Measurements from ENCODE around the gene CTNNAL1.

CTNNAL1 gene

GRCh38 chr9:109028457-109028856, 15.2 kb upstream of the CTNNAL1 start:
- WGBS, 2 donors (ENCODE audit: extremely low coverage in 2 of 2, insufficient read length in 2 of 2, insufficient replicate concordance in 1 of 2), result no CpG with 5 or more reads among the region's 4 CpGs
- no peaks in the 10 kb centered on the region for H3K79me1 ChIP-seq (ENCODE audit: low read depth, low read length)
- H3K14ac ChIP-seq (ENCODE audit: low read length), result no peak overlapping the region
- H3K27ac ChIP-seq (replicated peaks; ENCODE audit: low read length), result no peak overlapping the region
- no peaks in the 10 kb centered on the region for H3K9me3 ChIP-seq (replicated peaks in 1 of 2; ENCODE audit: control insufficient read depth in 2 of 2, insufficient read depth in 1 of 2, low read depth in 1 of 2, low read length in 2 of 2)
- H2BK15ac ChIP-seq (ENCODE audit: low read length), result no peak overlapping the region
- no peak overlapping the region for H2AK5ac ChIP-seq (ENCODE audit: low read depth, low read length)
- no peak overlapping the region for H2AFZ ChIP-seq (ENCODE audit: low read length)
- H2BK5ac ChIP-seq (ENCODE audit: low read length), result no peak overlapping the region
- no peak overlapping the region for H4K91ac ChIP-seq (ENCODE audit: low read depth, low read length, poor library complexity)
- no peak for DNase-seq (ENCODE audit: low spot score)
- no peak overlapping the region for H3K9ac ChIP-seq (ENCODE audit: low read depth, low read length, poor library complexity)
- no peak overlapping the region for H3K4me2 ChIP-seq (ENCODE audit: insufficient read depth, low read length, poor library complexity, severe bottlenecking)
- no peaks in the 10 kb centered on the region for H3K27me3 ChIP-seq (ENCODE audit: control insufficient read depth in 3 of 3, insufficient read depth in 3 of 3, low read depth in 1 of 3, low read length in 3 of 3)
- H3K4me1 ChIP-seq (ENCODE audit: control insufficient read depth in 2 of 2, insufficient read depth in 1 of 2, low read depth in 1 of 2, low read length in 2 of 2), result peaks cover 0 to 15% of the 10 kb centered on the region in 2 donors
- no peak overlapping the region for H3K23ac ChIP-seq (ENCODE audit: low read depth, low read length, poor library complexity)
- no peak overlapping the region for H2BK120ac ChIP-seq (ENCODE audit: low read depth, low read length)
- no peak overlapping the region for H4K8ac ChIP-seq (ENCODE audit: low read depth, low read length)
- peaks cover 4 to 82% of the 10 kb centered on the region in 2 donors for H3K36me3 ChIP-seq (replicated peaks in 1 of 2; ENCODE audit: control insufficient read depth in 2 of 2, insufficient read depth in 2 of 2, low read length in 2 of 2)
- no peak overlapping the region for H3K4ac ChIP-seq (ENCODE audit: low read length)
- H3K4me3 ChIP-seq (ENCODE audit: low read length in 2 of 2), result no peak overlapping the region
- no peak overlapping the region for H2BK12ac ChIP-seq (ENCODE audit: low read length)
- H3K18ac ChIP-seq (ENCODE audit: low read length), result no peak overlapping the region

DNA sequence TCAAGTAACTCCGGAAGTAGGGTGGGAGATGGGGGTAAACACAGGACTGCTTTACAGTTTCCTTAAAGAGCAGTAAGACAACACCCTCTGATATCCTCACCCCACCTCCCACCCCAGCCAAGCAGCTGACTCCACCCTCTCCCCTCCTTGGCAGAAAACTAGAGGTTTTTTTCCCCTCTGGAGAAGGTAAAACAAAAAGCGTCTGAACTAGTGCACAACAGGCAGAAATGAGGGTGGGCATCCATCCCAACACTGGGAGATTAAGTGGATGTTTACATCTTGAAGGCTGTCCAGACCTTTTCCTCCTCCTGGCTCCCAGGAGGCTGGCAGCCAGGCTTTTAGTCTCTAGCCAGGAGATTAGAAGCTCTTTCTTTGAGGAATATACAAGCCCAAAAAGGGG, 13.9 kb upstream of the CTNNAL1 start:
- Histone ChIP-seq H4K8ac (ENCODE audit: low read depth, low read length) (no peak overlapping the region), H2AK5ac (ENCODE audit: low read depth, low read length) (no peak overlapping the region), H3K9ac (ENCODE audit: low read depth, low read length, poor library complexity) (no peak overlapping the region), H2BK12ac (ENCODE audit: low read length) (no peak overlapping the region), H3K27me3 (ENCODE audit: control insufficient read depth in 3 of 3, insufficient read depth in 3 of 3, low read depth in 1 of 3, low read length in 3 of 3) (no peaks in the 10 kb centered on the region), H3K4me1 (ENCODE audit: control insufficient read depth in 2 of 2, insufficient read depth in 1 of 2, low read depth in 1 of 2, low read length in 2 of 2) (peaks cover 0 to 15% of the 10 kb centered on the region in 2 donors), H2AFZ (ENCODE audit: low read length) (no peak overlapping the region), H2BK5ac (ENCODE audit: low read length) (no peak overlapping the region), H2BK15ac (ENCODE audit: low read length) (no peak overlapping the region), H3K36me3 (replicated peaks in 1 of 2; ENCODE audit: control insufficient read depth in 2 of 2, insufficient read depth in 2 of 2, low read length in 2 of 2) (peaks cover 0 to 69% of the 10 kb centered on the region in 2 donors), H3K4me2 (ENCODE audit: insufficient read depth, low read length, poor library complexity, severe bottlenecking) (no peak overlapping the region), H3K4me3 (ENCODE audit: low read length in 2 of 2) (no peak overlapping the region), H2BK120ac (ENCODE audit: low read depth, low read length) (no peak overlapping the region), H3K23ac (ENCODE audit: low read depth, low read length, poor library complexity) (no peak overlapping the region), H3K27ac (replicated peaks; ENCODE audit: low read length) (peak overlapping the region; percentile 31), H4K91ac (ENCODE audit: low read depth, low read length, poor library complexity) (no peak overlapping the region), H3K79me1 (ENCODE audit: low read depth, low read length) (no peaks in the 10 kb centered on the region), H3K18ac (ENCODE audit: low read length) (no peak overlapping the region), H3K4ac (ENCODE audit: low read length) (no peak overlapping the region), H3K9me3 (replicated peaks in 1 of 2; ENCODE audit: control insufficient read depth in 2 of 2, insufficient read depth in 1 of 2, low read depth in 1 of 2, low read length in 2 of 2) (no peaks in the 10 kb centered on the region), H3K14ac (ENCODE audit: low read length) (no peak overlapping the region)
- no peak for DNase-seq (ENCODE audit: low spot score)
- no CpG with 5 or more reads among the region's 2 CpGs for WGBS, 2 donors (ENCODE audit: extremely low coverage in 2 of 2, insufficient read length in 2 of 2, insufficient replicate concordance in 1 of 2)

- Histone ChIP-seq H3K14ac (ENCODE audit: low read length) (no peak overlapping the region), H3K4me1 (ENCODE audit: control insufficient read depth in 2 of 2, insufficient read depth in 1 of 2, low read depth in 1 of 2, low read length in 2 of 2) (peaks cover 0 to 15% of the 10 kb centered on the region in 2 donors), H3K4me2 (ENCODE audit: insufficient read depth, low read length, poor library complexity, severe bottlenecking) (no peak overlapping the region), H3K18ac (ENCODE audit: low read length) (no peak overlapping the region), H3K36me3 (replicated peaks in 1 of 2; ENCODE audit: control insufficient read depth in 2 of 2, insufficient read depth in 2 of 2, low read length in 2 of 2) (peaks cover 0 to 61% of the 10 kb centered on the region in 2 donors), H3K27ac (replicated peaks; ENCODE audit: low read length) (peak overlapping the region; percentile 76), H3K4ac (ENCODE audit: low read length) (no peak overlapping the region), H4K91ac (ENCODE audit: low read depth, low read length, poor library complexity) (no peak overlapping the region), H3K79me1 (ENCODE audit: low read depth, low read length) (no peaks in the 10 kb centered on the region), H3K9me3 (replicated peaks in 1 of 2; ENCODE audit: control insufficient read depth in 2 of 2, insufficient read depth in 1 of 2, low read depth in 1 of 2, low read length in 2 of 2) (no peaks in the 10 kb centered on the region), H3K27me3 (ENCODE audit: control insufficient read depth in 3 of 3, insufficient read depth in 3 of 3, low read depth in 1 of 3, low read length in 3 of 3) (no peaks in the 10 kb centered on the region), H3K23ac (ENCODE audit: low read depth, low read length, poor library complexity) (no peak overlapping the region), H2AK5ac (ENCODE audit: low read depth, low read length) (no peak overlapping the region), H3K9ac (ENCODE audit: low read depth, low read length, poor library complexity) (no peak overlapping the region), H3K4me3 (ENCODE audit: low read length in 2 of 2) (no peak overlapping the region), H4K8ac (ENCODE audit: low read depth, low read length) (no peak overlapping the region), H2BK5ac (ENCODE audit: low read length) (no peak overlapping the region), H2BK120ac (ENCODE audit: low read depth, low read length) (no peak overlapping the region), H2AFZ (ENCODE audit: low read length) (no peak overlapping the region), H2BK12ac (ENCODE audit: low read length) (no peak overlapping the region), H2BK15ac (ENCODE audit: low read length) (no peak overlapping the region)
- WGBS, 2 donors (ENCODE audit: extremely low coverage in 2 of 2, insufficient read length in 2 of 2, insufficient replicate concordance in 1 of 2), result no CpG with 5 or more reads among the region's 7 CpGs
- peak; percentile 20 for DNase-seq (ENCODE audit: low spot score)
Measured at GRCh38 chr9:109026306-109026705, 13.0 kb upstream of the CTNNAL1 start.

DNA sequence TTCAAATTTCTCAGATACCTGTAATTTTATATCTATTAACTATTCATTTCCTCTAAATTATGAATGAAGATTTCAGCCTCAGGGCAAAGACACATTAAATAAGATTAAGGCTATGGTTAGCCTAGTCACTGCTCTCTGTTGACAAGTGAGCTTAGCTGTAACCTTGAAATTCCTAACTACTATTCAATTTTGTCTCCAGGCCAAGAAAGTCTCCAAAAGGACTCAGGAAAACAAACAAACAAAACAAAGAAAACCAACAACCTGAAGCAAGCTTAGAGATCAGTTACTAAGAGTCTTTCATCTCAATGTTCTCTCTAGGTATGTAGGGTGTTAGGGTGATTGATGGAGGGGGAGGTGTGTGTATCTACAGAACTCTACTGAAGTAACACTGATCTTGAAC, 9.6 kb upstream of the CTNNAL1 start:
- Histone ChIP-seq H2BK12ac (ENCODE audit: low read length) (no peak overlapping the region), H2AK5ac (ENCODE audit: low read depth, low read length) (no peak overlapping the region), H3K27ac (replicated peaks; ENCODE audit: low read length) (no peak overlapping the region), H3K9ac (ENCODE audit: low read depth, low read length, poor library complexity) (no peak overlapping the region), H4K8ac (ENCODE audit: low read depth, low read length) (no peak overlapping the region), H3K36me3 (replicated peaks in 1 of 2; ENCODE audit: control insufficient read depth in 2 of 2, insufficient read depth in 2 of 2, low read length in 2 of 2) (peaks cover 2 to 66% of the 10 kb centered on the region in 2 donors), H4K91ac (ENCODE audit: low read depth, low read length, poor library complexity) (no peak overlapping the region), H2BK5ac (ENCODE audit: low read length) (no peak overlapping the region), H3K4ac (ENCODE audit: low read length) (no peak overlapping the region), H2BK15ac (ENCODE audit: low read length) (no peak overlapping the region), H2BK120ac (ENCODE audit: low read depth, low read length) (no peak overlapping the region), H3K4me2 (ENCODE audit: insufficient read depth, low read length, poor library complexity, severe bottlenecking) (no peak overlapping the region), H3K14ac (ENCODE audit: low read length) (no peak overlapping the region), H3K18ac (ENCODE audit: low read length) (no peak overlapping the region), H2AFZ (ENCODE audit: low read length) (no peak overlapping the region), H3K4me3 (ENCODE audit: low read length in 2 of 2) (no peak overlapping the region), H3K23ac (ENCODE audit: low read depth, low read length, poor library complexity) (no peak overlapping the region), H3K9me3 (replicated peaks in 1 of 2; ENCODE audit: control insufficient read depth in 2 of 2, insufficient read depth in 1 of 2, low read depth in 1 of 2, low read length in 2 of 2) (no peaks in the 10 kb centered on the region), H3K4me1 (ENCODE audit: control insufficient read depth in 2 of 2, insufficient read depth in 1 of 2, low read depth in 1 of 2, low read length in 2 of 2) (peaks cover 0 to 13% of the 10 kb centered on the region in 2 donors), H3K27me3 (ENCODE audit: control insufficient read depth in 3 of 3, insufficient read depth in 3 of 3, low read depth in 1 of 3, low read length in 3 of 3) (no peaks in the 10 kb centered on the region), H3K79me1 (ENCODE audit: low read depth, low read length) (no peaks in the 10 kb centered on the region)
- no peak for DNase-seq (ENCODE audit: low spot score)

Data from neuronal stem cell (in vitro differentiated cells).